HUES64 (cell line): ENCODE data around the gene UBAC2.
"Not testable (repeated sequence)": the region's sequence is repeated elsewhere in the genome, so short reads cannot be mapped to it uniquely, and the experiment has no call there.

Experiments used
- H3K27ac ChIP-seq: 2 replicates; pipeline ENCODE4 v1.7.0; 2013; ENCODE audit warnings: low read depth, low read length, inconsistent platforms
- H3K27me3 ChIP-seq: 2 replicates; pipeline ENCODE4 v1.6.1; 2013; ENCODE audit warnings: mild to moderate bottlenecking, low read length; ENCODE audit not compliant: insufficient read depth
- H3K36me3 ChIP-seq: 2 replicates; pipeline ENCODE4 v1.6.1; 2013; ENCODE audit warnings: mild to moderate bottlenecking, low read length; ENCODE audit not compliant: insufficient read depth
- H3K4me1 ChIP-seq: 2 replicates; pipeline ENCODE4 v1.6.1; 2013; ENCODE audit warnings: mild to moderate bottlenecking, low read length, moderate library complexity; ENCODE audit not compliant: insufficient read depth
- H3K4me3 ChIP-seq: 2 replicates; pipeline ENCODE4 v1.5.1; 2013; ENCODE audit warnings: mild to moderate bottlenecking, low read length, moderate library complexity
- H3K9ac ChIP-seq: 2 replicates; pipeline ENCODE4 v1.6.1; 2013; ENCODE audit warnings: mild to moderate bottlenecking, low read depth, low read length
- H3K9me3 ChIP-seq: 2 replicates; pipeline ENCODE4 v1.6.1; 2013; ENCODE audit warnings: low read depth, low read length; ENCODE audit not compliant: insufficient read depth
- WGBS: fragments of 150-250, 120-280 bp; methylation state at CpG from one replicate; pipeline ENCODE4 v1.1.7; 2013; ENCODE audit warnings: missing lambda C conversion rate; 5-methylcytosine and 5-hydroxymethylcytosine counted together

The UBAC2 gene

GRCh38 chr13:99227331-99227900 lies 26.8 kb downstream of the UBAC2 start:
- H3K4me1 ChIP-seq, result peaks cover 13% of the 10 kb centered on the region
- H3K27me3 ChIP-seq, result no peaks in the 10 kb centered on the region
- H3K9me3 ChIP-seq, result no peaks in the 10 kb centered on the region
- H3K4me3 ChIP-seq, result no peak overlapping the region
- H3K36me3 ChIP-seq, result no peaks in the 10 kb centered on the region
- WGBS, result 95% methylated on average over 6 of the region's 6 CpGs
- H3K27ac ChIP-seq, result no peak overlapping the region
- no peak overlapping the region for H3K9ac ChIP-seq

DNA sequence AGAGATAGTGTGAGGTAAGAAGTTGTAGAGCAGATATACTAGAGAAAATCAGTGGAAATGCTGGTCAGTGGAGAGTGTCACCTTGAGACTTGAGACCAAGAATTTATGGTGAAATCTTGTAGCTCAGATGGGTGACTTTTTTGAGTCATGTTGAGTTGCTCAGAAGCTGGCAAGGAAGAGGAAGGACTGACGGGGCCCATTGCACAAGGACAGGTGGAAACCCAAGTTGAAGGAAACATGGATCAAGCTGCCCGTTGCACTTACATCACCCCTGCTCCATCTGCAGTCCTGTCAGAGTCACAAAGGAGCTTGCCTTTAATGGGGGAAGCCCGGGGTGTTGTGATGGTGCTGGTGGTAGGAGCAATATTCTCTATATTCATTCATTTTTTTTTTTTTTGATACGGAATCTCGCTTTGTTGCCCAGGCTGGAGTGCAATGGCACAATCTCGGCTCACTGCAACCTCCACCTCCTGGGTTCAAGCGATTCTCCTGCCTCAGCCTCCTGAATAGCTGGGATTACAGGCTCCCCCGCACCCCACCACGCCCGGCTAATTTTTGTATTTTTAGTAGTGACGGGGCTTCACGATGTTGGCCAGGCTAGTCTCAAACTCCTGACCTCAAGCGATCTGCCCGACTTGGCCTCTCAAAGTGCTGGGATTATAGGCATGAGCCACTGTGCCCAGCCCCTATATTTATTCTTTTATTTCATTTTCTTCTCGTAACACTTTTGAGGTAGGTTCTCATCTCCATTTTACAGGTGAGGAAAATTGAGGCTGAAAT lies 27.4 kb downstream of the UBAC2 start:
- WGBS, result 97% methylated on average over 13 of the region's 15 CpGs
- Histone ChIP-seq H3K9me3 (no peaks in the 10 kb centered on the region), H3K27me3 (no peaks in the 10 kb centered on the region), H3K4me1 (peaks cover 13% of the 10 kb centered on the region), H3K27ac (no peak overlapping the region), H3K9ac (no peak overlapping the region), H3K4me3 (no peak overlapping the region), H3K36me3 (no peaks in the 10 kb centered on the region)

DNA sequence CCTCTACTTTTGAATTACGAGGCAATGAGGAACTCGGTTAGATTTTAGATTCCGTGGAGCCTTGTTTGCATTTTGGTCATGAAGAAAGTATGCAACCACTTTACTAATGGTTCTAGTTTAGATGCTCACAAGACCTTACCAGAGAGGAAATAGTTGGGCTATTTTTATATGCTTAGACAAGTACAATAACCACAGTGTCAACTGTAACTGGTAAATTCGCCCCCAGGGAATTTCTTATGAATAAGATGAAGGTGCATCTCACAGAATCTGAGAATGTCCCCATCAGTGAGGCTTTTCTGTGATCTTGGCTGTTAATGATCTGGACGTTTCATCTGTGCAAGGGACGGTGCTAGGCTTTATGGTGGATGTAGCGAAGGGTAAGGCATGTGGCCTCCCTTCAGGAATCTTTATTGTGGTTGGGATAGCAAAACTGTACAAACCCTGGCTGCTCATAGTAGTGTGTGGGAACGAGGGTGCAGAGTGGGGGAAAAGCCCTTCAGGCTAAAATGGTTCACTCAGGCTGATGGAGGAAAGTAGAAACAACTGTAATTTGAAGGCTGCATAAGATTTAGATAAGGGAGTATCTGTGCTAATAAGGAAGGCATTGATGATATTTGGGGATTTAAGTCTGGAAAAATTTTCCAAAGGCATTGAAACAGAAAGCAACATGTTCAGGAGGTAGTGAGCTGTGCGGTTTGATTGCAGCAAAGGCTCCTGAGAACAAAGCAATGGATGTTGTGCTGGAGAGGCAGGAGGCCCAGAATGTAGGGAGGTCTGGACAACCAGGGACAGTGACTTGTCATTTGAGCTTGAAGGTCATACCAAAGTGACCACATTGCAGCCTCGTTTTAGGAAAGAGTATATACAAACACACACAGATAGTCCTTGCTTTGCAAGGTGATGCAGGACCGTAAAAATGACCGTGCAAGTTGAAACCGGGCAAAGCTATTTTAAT lies 28.4 kb downstream of the UBAC2 start:
- Histone ChIP-seq H3K4me3 (no peak overlapping the region), H3K9ac (no peak overlapping the region), H3K9me3 (no peaks in the 10 kb centered on the region), H3K4me1 (peaks cover 7% of the 10 kb centered on the region), H3K27me3 (no peaks in the 10 kb centered on the region), H3K27ac (no peak overlapping the region; the same call in 1 of the 2 replicates), H3K36me3 (no peaks in the 10 kb centered on the region)
- WGBS, result 87% methylated on average over 13 of the region's 13 CpGs

- H3K4me1 ChIP-seq, H3K9ac ChIP-seq, H3K9me3 ChIP-seq, H3K4me3 ChIP-seq, H3K36me3 ChIP-seq, H3K27me3 ChIP-seq, H3K27ac ChIP-seq: not testable (repeated sequence)
- 94% methylated on average over 12 of the region's 12 CpGs for WGBS
Observed at GRCh38 chr13:99230588-99230987, 29.9 kb downstream of the UBAC2 start.

DNA sequence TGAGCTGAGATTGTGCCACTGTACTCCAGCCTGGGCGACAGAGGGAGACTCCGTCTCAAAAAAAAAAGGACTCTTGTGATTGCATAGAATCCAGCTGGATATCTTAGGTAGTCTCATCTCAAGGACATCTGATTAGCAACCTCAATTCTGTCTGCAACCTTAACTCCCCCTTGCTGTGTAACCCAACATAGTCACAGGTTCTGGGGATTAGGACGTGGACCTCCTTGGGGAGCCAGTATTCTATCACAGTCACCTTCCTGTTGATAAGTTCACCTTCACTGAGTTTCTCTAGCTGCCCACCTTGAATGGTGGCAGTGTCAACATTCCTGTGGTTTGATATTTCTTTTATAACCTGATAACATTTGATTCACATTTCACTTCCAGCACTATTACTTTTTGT lies 30.3 kb downstream of the UBAC2 start:
- Histone ChIP-seq H3K4me3 (no peak overlapping the region), H3K27ac (no peak overlapping the region), H3K9ac (no peak overlapping the region), H3K4me1 (peaks cover 4% of the 10 kb centered on the region; the same call in 1 of the 2 replicates), H3K36me3 (no peaks in the 10 kb centered on the region), H3K9me3 (no peaks in the 10 kb centered on the region), H3K27me3 (no peaks in the 10 kb centered on the region)
- 82% methylated on average over 3 of the region's 3 CpGs for WGBS

- WGBS, result 97% methylated on average over 1 of the region's 1 CpG
- Histone ChIP-seq H3K4me3 (no peak overlapping the region), H3K36me3 (no peaks in the 10 kb centered on the region), H3K9me3 (no peaks in the 10 kb centered on the region), H3K9ac (no peak overlapping the region), H3K4me1 (peaks cover 4% of the 10 kb centered on the region; the same call in 1 of the 2 replicates), H3K27me3 (no peaks in the 10 kb centered on the region), H3K27ac (no peak overlapping the region)
Observed at GRCh38 chr13:99231721-99232120, 31.1 kb downstream of the UBAC2 start.

DNA sequence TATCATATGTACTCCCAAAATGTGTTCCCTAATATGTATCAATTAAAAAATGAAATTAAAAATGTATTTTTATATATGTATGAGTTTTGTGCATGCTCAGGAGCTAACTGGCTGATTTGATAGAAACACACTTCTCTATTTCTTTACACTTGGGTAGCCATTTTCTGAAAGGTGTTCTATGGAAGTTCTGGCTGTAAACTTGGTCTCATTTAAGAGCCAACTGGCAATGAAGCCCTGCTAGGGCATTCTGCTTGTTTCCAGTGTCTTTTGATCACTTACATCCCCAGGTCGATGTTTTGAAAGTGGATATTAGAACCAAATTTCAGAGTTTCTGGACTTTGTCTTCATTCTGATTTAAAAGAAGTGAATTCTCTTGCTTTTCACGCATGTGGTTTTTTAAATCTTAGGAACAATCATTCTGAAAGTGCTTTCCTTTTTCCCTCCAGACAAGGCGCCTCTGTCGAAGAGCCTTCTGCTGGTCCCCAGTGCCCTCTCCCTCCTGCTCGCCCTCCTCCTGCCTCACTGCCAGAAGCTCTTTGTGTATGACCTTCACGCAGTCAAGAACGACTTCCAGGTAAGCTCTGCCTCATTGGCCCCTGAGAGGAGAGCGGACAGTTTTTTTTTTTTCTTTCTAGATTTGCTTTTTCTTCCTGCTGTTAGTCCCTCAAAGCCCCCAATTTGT lies 37.5 kb downstream of the UBAC2 start:
- Histone ChIP-seq H3K27me3 (no peaks in the 10 kb centered on the region), H3K36me3 (peaks cover 40% of the 10 kb centered on the region), H3K4me3 (no peak overlapping the region), H3K9ac (no peak overlapping the region), H3K9me3 (peaks cover 4% of the 10 kb centered on the region; the same call in 1 of the 2 replicates), H3K4me1 (no peaks in the 10 kb centered on the region), H3K27ac (no peak overlapping the region)
- 93% methylated on average over 8 of the region's 8 CpGs for WGBS

DNA sequence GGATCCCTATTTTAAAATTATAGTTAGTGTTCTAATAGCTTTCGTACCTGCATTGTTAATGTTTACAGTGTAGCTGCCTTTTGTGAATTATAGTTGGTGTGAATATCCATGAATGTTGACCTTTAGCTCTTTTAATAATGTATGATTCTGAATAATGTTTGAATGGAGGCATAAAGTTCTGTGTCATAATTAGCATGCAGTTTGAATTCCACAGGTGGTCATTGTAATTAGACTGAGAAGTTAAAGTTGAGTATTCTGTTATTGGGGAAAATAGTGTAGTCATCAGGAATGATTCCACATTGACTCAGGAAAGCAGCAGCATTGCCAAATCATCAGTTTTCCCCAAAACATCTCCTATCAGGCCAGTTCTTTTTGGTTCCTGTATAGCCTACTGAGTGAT lies 45.4 kb downstream of the UBAC2 start:
- no peak overlapping the region for H3K4me3 ChIP-seq
- H3K4me1 ChIP-seq, result 0 out of 2 replicates have a peak, but pooled peaks cover 2% of the 10 kb centered on the region
- no peak overlapping the region for H3K27ac ChIP-seq
- 98% methylated on average over 1 of the region's 1 CpG for WGBS
- peaks cover 51% of the 10 kb centered on the region for H3K36me3 ChIP-seq
- peaks cover 4% of the 10 kb centered on the region; the same call in 1 of the 2 replicates for H3K9me3 ChIP-seq
- no peaks in the 10 kb centered on the region for H3K27me3 ChIP-seq
- no peak overlapping the region for H3K9ac ChIP-seq

GRCh38 chr13:99249178-99249577 lies 48.5 kb downstream of the UBAC2 start:
- H3K9me3 ChIP-seq, result not testable (repeated sequence)

GRCh38 chr13:99249606-99250005 lies 49.0 kb downstream of the UBAC2 start:
- H3K36me3 ChIP-seq, result peaks cover 30% of the 10 kb centered on the region
- not testable (repeated sequence) for H3K27ac ChIP-seq, H3K4me3 ChIP-seq, H3K4me1 ChIP-seq, H3K9me3 ChIP-seq, H3K9ac ChIP-seq, H3K27me3 ChIP-seq
- WGBS, result 95% methylated on average over 2 of the region's 2 CpGs

More at GRCh38 chr13:99249178-99249577, 48.5 kb downstream of the UBAC2 start:
- peaks cover 33% of the 10 kb centered on the region for H3K36me3 ChIP-seq
- not testable (repeated sequence) for H3K4me1 ChIP-seq, H3K9ac ChIP-seq, H3K27me3 ChIP-seq, H3K27ac ChIP-seq, H3K4me3 ChIP-seq
- 90% methylated on average over 3 of the region's 3 CpGs for WGBS
